Stimulated activated CD4-positive, alpha-beta T cell treated with anti-CD3 and anti-CD28 coated beads, Interleukin-15, amount 100 ng/mL, for 24 hours (primary cell): Measurements from ENCODE around the gene KRT7.
"Not testable (repeated sequence)": the region's sequence is repeated elsewhere in the genome, so short reads cannot be mapped to it uniquely, and the experiment has no call there.

Source experiments
- DNase-seq: peaks from one replicate; pipeline ENCODE4 v3.0.0-alpha.2; 2020

Gene KRT7

GRCh38 chr12:52231305-52232202 lies 1.5 kb upstream of the KRT7 start:
- DNase-seq: no peak

GRCh38 chr12:52232203-52232673 lies 805 bp upstream of the KRT7 start:
- DNase-seq: no peak

- no peak for DNase-seq
Measured at GRCh38 chr12:52233462-52234207, 592 bp downstream of the KRT7 start.

- no peak for DNase-seq
Measured at GRCh38 chr12:52234223-52234810, 1.3 kb downstream of the KRT7 start.

- DNase-seq: no peak
Measured at GRCh38 chr12:52235001-52235764, 2.1 kb downstream of the KRT7 start.

GRCh38 chr12:52235822-52236361 lies 2.8 kb downstream of the KRT7 start:
- no peak for DNase-seq

- no peak for DNase-seq
Measured at GRCh38 chr12:52236386-52237050, 3.5 kb downstream of the KRT7 start.

GRCh38 chr12:52238207-52238840 lies 5.3 kb downstream of the KRT7 start:
- no peak for DNase-seq

- DNase-seq: no peak
Measured at GRCh38 chr12:52238916-52239646, 6.0 kb downstream of the KRT7 start.

- DNase-seq: no peak
Measured at GRCh38 chr12:52239767-52240166, 6.7 kb downstream of the KRT7 start.

GRCh38 chr12:52240247-52240646 lies 7.2 kb downstream of the KRT7 start:
- DNase-seq: not testable (repeated sequence)

- DNase-seq: no peak
Measured at GRCh38 chr12:52241205-52241842, 8.3 kb downstream of the KRT7 start.

- DNase-seq: no peak
Measured at GRCh38 chr12:52242442-52243258, 9.6 kb downstream of the KRT7 start.

GRCh38 chr12:52243259-52243855 lies 10.3 kb downstream of the KRT7 start:
- no peak for DNase-seq

- DNase-seq: peak; percentile 82
Measured at GRCh38 chr12:52243856-52244614, 11.0 kb downstream of the KRT7 start.

- no peak for DNase-seq
Measured at GRCh38 chr12:52244615-52244994, 11.6 kb downstream of the KRT7 start.

- no peak for DNase-seq
Measured at GRCh38 chr12:52245259-52245961, 12.4 kb downstream of the KRT7 start.
